Peyer's patch (tissue), 4 donors: Measurements from ENCODE around the gene BACH2.

Experiments used
- CTCF ChIP-seq, 6 experiments: fragments of 450-650 bp in 4 of 6; fragments of 200-600 bp in 2 of 6; sonication (generic) in 1 of 6; IDR thresholded peaks; one replicate each; pipeline ENCODE4 v1.5.1; 2017 to 2019; ENCODE audit warnings: antibody characterized with exemption in 6 of 6, mild to moderate bottlenecking in 3 of 6, moderate library complexity in 1 of 6
- POLR2A ChIP-seq, 2 donors: fragments of 450-650 bp; IDR thresholded peaks; one replicate each; pipeline ENCODE4 v1.5.1; 2017; ENCODE audit warnings: antibody characterized with exemption in 2 of 2, mild to moderate bottlenecking in 2 of 2, moderate library complexity in 2 of 2

GRCh38 chr6:90227673-90228072, 69.0 kb downstream of the BACH2 start:
- TF ChIP-seq POLR2A (IDR thresholded peaks at IDR 0.05) (no peak), CTCF (IDR thresholded peaks at IDR 0.05) (no peak)
